T47D (cell line): ENCODE results near the gene OR1A2.
"Not testable (repeated sequence)": the region's sequence is repeated elsewhere in the genome, so short reads cannot be mapped to it uniquely, and the experiment has no call there.

Experiments
- DNase-seq, 2 experiments: peaks; one replicate each; pipeline versions ENCODE4 v3.0.0 to v3.0.0-alpha.2; 2011 to 2012; ENCODE audit warnings: low read depth in 1 of 2, low spot score in 1 of 2
- JUND ChIP-seq: IDR thresholded peaks from 2 replicates; pipeline ENCODE4 v1.6.1; 2012; ENCODE audit warnings: low read depth
- in situ Hi-C: cut with HindIII; loops from 2 replicates; pipeline ENCODE4 v1.10.0; 2016; ENCODE audit warnings: low sequenced_read_pairs, low pct_unique_long_range_greater_than_20kb

OR1A2 gene, protein sequence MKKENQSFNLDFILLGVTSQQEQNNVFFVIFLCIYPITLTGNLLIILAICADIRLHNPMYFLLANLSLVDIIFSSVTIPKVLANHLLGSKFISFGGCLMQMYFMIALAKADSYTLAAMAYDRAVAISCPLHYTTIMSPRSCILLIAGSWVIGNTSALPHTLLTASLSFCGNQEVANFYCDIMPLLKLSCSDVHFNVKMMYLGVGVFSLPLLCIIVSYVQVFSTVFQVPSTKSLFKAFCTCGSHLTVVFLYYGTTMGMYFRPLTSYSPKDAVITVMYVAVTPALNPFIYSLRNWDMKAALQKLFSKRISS

GRCh38 chr17:3197219-3197618, at the start of gene OR1A2:
OR1A2 (plus strand) TSS chr17:3197519; CDS start chr17:3197519, 0 bp downstream.
- in situ Hi-C loops: no loop called here
- DNase-seq: no peak
- no peak for TF ChIP-seq JUND

DNA sequence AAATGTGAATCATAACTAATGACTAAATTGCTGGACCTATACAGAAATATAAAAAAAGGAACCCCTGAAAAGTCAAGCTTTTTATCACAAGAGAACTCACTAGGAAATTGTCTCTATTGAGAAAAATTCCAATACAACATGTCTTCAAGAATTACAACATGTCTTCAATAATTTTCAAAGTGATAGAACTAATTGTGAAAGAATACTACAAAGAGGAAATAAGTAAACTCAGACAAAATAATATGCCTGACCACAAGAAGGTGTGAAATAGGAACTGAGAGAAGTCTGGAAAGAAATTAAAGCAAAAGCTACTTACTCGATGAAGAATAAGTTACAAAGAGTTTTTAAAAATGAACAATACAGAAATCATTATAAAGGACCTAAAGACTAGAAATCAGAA, 40.1 kb upstream of the OR1A2 start:
- no peak for DNase-seq
- TF ChIP-seq JUND: no peak
- in situ Hi-C loops: no loop called here

DNA sequence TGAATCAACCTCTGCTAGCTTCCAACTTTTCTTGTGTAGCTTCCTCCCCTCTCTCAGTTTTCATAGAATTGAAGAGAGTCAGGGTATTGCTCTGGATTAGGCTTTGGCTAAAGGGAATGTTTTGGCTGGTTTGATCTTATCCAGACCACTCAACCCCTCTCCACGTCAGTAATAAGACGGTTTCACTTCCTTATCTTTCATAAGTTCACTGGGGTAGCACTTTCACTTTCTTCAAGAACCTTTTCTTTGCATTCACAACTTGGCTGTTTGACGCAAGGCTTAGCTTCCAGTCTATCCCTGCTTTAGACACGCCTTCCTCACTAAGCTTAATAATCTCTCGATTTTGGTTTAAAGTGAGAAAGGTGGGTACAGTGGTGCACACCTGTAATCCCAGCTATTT, 29.7 kb upstream of the OR1A2 start:
- no peak for DNase-seq
- in situ Hi-C loops: no loop called here
- TF ChIP-seq JUND: no peak

DNA sequence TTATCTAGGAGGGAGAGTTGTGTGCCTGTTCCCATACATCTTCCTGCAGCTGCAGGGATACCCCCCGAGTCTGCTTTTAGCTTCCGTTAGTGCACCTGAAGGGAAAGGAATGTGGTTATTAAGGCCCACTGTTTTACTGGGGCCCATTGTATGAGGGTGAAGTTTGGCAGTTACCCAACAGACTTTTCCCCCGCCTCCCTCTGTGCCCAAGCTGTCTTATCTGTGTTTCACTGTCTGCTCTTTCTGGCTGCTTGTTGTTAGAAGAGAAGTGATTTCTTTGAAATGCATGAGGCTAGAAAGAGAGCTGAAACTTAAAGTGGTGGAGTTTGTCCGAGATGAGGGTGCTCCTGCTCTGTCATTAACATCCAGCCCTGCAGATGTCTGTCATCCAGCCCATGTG, 7.4 kb upstream of the OR1A2 start:
- in situ Hi-C loops: no loop called here
- DNase-seq: no peak
- no peak for TF ChIP-seq JUND

GRCh38 chr17:3207367-3207766, 10.0 kb downstream of the OR1A2 start, which contains the start of gene OR1A1:
OR1A1 (plus strand) TSS chr17:3207667; CDS start chr17:3215621, 7,954 bp downstream.
- in situ Hi-C loops: no loop called here
- no peak for TF ChIP-seq JUND
- DNase-seq: no peak

- no peak for TF ChIP-seq JUND
- DNase-seq: no peak
- in situ Hi-C loops: no loop called here
These were observed 11.2 kb downstream of the OR1A2 start for GRCh38 chr17:3208484-3208883.

DNA sequence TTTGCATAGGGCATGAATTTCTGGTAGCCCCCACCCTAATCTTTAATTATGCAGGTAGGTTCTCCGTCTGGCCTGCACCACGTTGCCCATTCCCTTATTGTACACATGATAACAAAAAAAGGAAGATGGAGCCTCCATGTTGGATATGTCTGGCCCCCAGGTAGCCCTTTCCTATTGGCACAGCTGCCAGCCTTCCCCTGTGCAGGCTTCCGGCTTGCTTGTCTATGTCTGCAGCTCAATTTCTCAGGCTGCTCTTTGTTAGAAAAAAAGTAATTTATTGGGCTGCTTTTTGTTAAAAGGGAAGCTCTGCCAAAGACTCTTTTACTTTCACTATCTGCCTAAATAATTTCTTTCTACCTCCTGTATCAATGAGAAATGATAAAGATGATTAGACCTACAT, 15.7 kb downstream of the OR1A2 start:
- TF ChIP-seq JUND: no peak
- in situ Hi-C loops: no loop called here
- DNase-seq: no peak

- in situ Hi-C loops: no loop called here
These were observed 16.3 kb downstream of the OR1A2 start for GRCh38 chr17:3213587-3213986.

DNA sequence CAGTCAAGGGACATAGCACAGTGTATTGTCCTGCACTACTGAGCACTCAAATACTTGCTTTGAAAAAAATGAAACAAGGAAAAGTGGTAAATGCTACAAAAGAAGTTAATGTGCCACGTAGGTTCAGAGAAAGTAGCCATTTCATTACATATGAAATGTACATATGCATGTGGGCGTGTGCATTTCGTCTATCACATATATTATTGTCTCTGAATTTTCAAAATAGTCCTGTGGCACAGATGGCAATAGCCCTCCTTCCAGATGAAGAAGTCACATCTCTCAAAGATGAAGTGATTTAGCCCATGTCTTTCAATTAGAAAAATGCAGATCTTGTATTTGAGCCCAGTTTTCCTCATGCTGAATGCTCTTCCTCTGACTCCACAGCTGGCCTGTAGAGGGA, 22.7 kb downstream of the OR1A2 start:
- DNase-seq, in situ Hi-C loops: not testable (repeated sequence)

More at GRCh38 chr17:3213587-3213986, 16.3 kb downstream of the OR1A2 start:
- peak in 1 of 2 experiments; percentile 18 for DNase-seq
- TF ChIP-seq JUND: no peak

DNA sequence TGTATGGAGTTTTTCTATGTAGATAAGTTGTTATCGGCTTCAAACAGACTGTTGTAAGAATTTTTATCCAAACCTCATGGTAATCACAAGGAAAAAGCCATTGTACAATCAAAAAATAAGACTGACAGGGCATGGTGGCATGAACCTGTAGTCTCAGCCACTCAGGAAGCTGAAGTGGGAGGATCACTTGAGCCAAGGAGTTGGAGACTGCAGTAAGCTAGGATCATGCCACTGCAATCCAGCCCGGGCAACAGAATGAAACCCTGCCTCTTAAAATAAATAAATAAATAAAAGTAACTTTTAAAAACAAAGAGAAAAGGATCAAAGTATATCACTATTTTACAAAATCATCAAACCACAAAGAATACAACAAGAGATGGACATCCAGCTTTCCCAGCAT, 24.5 kb downstream of the OR1A2 start:
- in situ Hi-C loops: no loop called here
- no peak for DNase-seq
- TF ChIP-seq JUND: no peak

DNA sequence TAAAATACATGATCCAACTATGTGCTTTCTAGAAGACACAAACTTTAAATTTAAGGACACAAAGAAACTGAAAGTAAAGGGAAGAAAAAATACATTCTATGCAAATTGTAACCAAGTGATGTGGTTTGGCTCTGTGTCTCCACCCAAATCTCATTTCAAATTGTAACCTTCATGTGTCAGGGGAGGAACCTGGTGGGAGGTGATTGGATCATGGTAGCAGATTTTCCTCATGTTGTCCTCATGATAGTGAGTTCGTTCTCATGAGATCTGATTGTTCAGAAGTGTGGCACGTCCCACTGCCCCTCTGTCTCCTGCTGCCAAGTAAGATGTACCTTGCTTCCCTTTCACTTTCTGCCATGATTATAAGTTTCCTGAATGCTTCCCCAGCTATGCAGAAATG, 25.2 kb downstream of the OR1A2 start:
- no peak for DNase-seq
- TF ChIP-seq JUND: no peak
- in situ Hi-C loops: no loop called here

DNA sequence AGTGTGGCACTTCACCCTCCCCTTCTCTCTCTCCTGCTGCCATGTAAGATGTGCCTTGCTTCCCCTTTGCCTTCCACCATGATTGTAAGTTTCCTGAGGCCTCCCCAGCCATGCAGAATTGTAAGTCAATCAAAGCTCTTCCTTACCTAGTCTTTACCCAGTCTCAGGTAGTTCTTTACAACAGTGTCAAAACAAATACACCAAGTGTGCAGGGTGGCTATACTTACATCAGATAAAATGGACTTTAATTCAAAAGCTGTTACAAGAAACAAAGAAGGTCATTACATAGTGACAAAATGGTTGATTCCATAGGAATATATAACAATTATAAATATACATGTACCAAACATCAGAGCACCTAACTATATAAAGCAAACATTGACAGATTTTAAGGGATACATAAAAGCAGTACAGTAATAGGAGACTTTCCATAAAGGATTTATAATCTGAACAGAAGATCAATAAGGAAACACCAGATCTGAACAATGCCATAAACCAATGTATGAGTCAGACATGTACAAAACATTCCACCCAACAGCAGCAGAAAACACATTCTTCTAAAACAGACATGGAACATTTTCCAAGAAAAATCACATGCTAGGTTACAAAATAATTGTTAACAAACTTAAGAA, 27.5 kb downstream of the OR1A2 start:
- DNase-seq, in situ Hi-C loops: not testable (repeated sequence)

GRCh38 chr17:3232300-3232699, 35.0 kb downstream of the OR1A2 start:
- DNase-seq, in situ Hi-C loops: not testable (repeated sequence)

DNA sequence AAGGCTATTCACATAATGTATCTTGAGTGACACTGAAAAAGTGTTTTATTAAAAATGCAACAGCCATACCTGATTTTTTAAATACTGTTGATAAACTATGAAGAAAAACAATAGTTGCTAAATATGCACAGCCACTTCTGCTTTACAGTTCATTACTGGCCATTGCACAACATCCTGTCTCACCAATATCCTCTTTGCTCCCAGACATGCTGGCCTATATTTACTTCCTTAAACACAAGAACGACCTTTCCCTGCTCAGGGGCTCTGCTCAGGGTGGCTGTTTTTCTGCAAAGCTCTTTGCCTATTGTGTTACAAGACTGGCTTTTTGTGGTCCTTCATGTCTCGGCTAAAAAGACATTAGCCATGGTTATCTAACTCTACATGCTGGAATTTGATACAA, 41.4 kb downstream of the OR1A2 start:
- in situ Hi-C loops, DNase-seq: not testable (repeated sequence)

DNA sequence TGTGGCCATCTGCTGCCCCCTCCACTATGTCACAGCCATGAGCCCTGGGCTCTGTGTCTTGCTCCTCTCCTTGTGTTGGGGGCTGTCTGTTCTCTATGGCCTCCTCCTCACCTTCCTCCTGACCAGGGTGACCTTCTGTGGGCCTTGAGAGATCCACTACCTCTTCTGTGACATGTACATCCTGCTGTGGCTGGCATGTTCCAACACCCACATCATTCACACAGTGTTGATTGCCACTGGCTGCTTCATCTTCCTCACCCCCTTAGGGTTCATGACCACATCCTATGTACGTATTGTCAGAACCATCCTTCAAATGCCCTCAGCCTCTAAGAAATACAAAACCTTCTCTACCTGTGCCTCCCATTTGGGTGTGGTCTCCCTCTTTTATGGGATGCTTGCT, 43.7 kb downstream of the OR1A2 start:
- in situ Hi-C loops, DNase-seq: not testable (repeated sequence)

- in situ Hi-C loops, DNase-seq: not testable (repeated sequence)
These were observed 47.5 kb downstream of the OR1A2 start for GRCh38 chr17:3244841-3245240.
